OCI-LY1 (cell line): ENCODE data around the gene TAF4.

Source experiments
- CTCF ChIP-seq: fragments of 200-600 bp; sonication (generic), shearing (Covaris generic); IDR thresholded peaks from 2 replicates; pipeline ENCODE4 v1.5.1; 2017; ENCODE audit warnings: mild to moderate bottlenecking, antibody characterized with exemption, low read length, moderate library complexity, mixed read lengths
- EZH2 ChIP-seq: fragments of 200-600 bp; sonication (generic), shearing (Covaris generic); IDR thresholded peaks from 2 replicates; pipeline ENCODE4 v1.8.0; 2017; ENCODE audit warnings: borderline replicate concordance, mixed run types, mild to moderate bottlenecking, antibody characterized with exemption, low read length, moderate library complexity, mixed read lengths

GRCh38 chr20:61953037-61954021 is 112.4 kb downstream of the TAF4 start:
- TF ChIP-seq CTCF (no peak), EZH2 (no peak)
